ENCODE data around the gene GATA3. TPM values are rescaled to one million over a fixed set of nuclear protein-coding genes. Genes with fewer than 3 reads are reported as not detected.
A peak's percentile ranks its signal among the peaks of the same experiment; 100 is the strongest.

Gene GATA3
- total and polyA plus RNA-seq, 4 donors, result 0.10 to 3.4 (median 1.1) TPM

DNA sequence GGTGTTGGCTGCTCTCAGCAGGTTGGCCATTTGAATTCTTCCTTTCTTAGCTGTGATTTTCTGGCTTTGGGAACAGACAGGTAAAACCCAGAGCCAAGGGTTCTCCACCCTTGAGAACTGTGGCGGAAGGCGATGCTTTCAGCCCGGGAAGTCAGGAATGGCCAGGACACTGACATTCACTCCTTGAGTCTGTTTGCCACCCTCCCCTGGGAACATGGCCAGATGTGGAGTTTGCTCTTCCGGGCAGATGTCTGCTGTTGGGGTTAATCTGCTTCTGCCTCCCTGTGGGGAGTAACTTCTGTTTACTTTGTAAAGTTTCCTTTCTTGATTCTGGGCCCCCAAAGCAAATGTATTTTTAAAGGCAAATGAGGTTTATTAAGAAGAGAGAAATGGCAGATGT, 17.7 kb downstream of the GATA3 start:
- Histone ChIP-seq H3K4me3 (ENCODE audit: low read depth, low read length) (no peak overlapping the region), H3K27me3 (ENCODE audit: control insufficient read depth, insufficient read depth, low read length) (peaks cover 4% of the 10 kb centered on the region), H3K27ac (ENCODE audit: low read depth, low read length) (no peak overlapping the region), H3K36me3 (ENCODE audit: control insufficient read depth, insufficient read depth, low read length) (no peaks in the 10 kb centered on the region), H3K9me3 (ENCODE audit: control insufficient read depth, insufficient read depth, low read length) (no peaks in the 10 kb centered on the region), H3K4me1 (ENCODE audit: control insufficient read depth, insufficient read depth, low read length) (no peaks in the 10 kb centered on the region)
- WGBS (ENCODE audit: insufficient coverage), result 75% methylated on average over 1 of the region's 4 CpGs
- DNase-seq (ENCODE audit: low read depth in 4 of 6, low spot score in 6 of 6), result no peak

DNA sequence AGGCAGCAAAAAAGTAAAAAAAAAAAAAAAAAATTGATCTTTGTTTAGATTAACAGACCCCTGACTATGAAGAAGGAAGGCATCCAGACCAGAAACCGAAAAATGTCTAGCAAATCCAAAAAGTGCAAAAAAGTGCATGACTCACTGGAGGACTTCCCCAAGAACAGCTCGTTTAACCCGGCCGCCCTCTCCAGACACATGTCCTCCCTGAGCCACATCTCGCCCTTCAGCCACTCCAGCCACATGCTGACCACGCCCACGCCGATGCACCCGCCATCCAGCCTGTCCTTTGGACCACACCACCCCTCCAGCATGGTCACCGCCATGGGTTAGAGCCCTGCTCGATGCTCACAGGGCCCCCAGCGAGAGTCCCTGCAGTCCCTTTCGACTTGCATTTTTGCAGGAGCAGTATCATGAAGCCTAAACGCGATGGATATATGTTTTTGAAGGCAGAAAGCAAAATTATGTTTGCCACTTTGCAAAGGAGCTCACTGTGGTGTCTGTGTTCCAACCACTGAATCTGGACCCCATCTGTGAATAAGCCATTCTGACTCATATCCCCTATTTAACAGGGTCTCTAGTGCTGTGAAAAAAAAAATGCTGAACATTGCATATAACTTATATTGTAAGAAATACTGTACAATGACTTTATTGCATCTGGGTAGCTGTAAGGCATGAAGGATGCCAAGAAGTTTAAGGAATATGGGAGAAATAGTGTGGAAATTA, 19.4 kb downstream of the GATA3 start:
- 91% methylated on average over 15 of the region's 15 CpGs for WGBS (ENCODE audit: insufficient coverage)
- no peak for DNase-seq (ENCODE audit: low read depth in 4 of 6, low spot score in 6 of 6)
- H3K4me3 ChIP-seq (ENCODE audit: low read depth, low read length), result no peak overlapping the region
- no peaks in the 10 kb centered on the region for H3K4me1 ChIP-seq (ENCODE audit: control insufficient read depth, insufficient read depth, low read length)
- H3K27ac ChIP-seq (ENCODE audit: low read depth, low read length), result no peak overlapping the region
- no peaks in the 10 kb centered on the region for H3K9me3 ChIP-seq (ENCODE audit: control insufficient read depth, insufficient read depth, low read length)
- no peaks in the 10 kb centered on the region for H3K36me3 ChIP-seq (ENCODE audit: control insufficient read depth, insufficient read depth, low read length)
- peaks cover 4% of the 10 kb centered on the region for H3K27me3 ChIP-seq (ENCODE audit: control insufficient read depth, insufficient read depth, low read length)

DNA sequence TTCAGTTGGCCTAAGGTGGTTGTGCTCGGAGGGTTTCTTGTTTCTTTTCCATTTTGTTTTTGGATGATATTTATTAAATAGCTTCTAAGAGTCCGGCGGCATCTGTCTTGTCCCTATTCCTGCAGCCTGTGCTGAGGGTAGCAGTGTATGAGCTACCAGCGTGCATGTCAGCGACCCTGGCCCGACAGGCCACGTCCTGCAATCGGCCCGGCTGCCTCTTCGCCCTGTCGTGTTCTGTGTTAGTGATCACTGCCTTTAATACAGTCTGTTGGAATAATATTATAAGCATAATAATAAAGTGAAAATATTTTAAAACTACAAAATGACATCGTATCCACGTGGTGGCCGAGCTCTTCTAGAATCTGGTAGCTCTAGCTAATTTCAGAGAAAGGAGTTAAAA, 20.4 kb downstream of the GATA3 start:
- DNase-seq (ENCODE audit: low read depth in 4 of 6, low spot score in 6 of 6), result no peak
- Histone ChIP-seq H3K9me3 (ENCODE audit: control insufficient read depth, insufficient read depth, low read length) (no peaks in the 10 kb centered on the region), H3K36me3 (ENCODE audit: control insufficient read depth, insufficient read depth, low read length) (no peaks in the 10 kb centered on the region), H3K4me3 (ENCODE audit: low read depth, low read length) (no peak overlapping the region), H3K4me1 (ENCODE audit: control insufficient read depth, insufficient read depth, low read length) (peaks cover 6% of the 10 kb centered on the region), H3K27me3 (ENCODE audit: control insufficient read depth, insufficient read depth, low read length) (peaks cover 2% of the 10 kb centered on the region), H3K27ac (ENCODE audit: low read depth, low read length) (no peak overlapping the region)
- no CpG with 5 or more reads among the region's 14 CpGs for WGBS (ENCODE audit: insufficient coverage)

DNA sequence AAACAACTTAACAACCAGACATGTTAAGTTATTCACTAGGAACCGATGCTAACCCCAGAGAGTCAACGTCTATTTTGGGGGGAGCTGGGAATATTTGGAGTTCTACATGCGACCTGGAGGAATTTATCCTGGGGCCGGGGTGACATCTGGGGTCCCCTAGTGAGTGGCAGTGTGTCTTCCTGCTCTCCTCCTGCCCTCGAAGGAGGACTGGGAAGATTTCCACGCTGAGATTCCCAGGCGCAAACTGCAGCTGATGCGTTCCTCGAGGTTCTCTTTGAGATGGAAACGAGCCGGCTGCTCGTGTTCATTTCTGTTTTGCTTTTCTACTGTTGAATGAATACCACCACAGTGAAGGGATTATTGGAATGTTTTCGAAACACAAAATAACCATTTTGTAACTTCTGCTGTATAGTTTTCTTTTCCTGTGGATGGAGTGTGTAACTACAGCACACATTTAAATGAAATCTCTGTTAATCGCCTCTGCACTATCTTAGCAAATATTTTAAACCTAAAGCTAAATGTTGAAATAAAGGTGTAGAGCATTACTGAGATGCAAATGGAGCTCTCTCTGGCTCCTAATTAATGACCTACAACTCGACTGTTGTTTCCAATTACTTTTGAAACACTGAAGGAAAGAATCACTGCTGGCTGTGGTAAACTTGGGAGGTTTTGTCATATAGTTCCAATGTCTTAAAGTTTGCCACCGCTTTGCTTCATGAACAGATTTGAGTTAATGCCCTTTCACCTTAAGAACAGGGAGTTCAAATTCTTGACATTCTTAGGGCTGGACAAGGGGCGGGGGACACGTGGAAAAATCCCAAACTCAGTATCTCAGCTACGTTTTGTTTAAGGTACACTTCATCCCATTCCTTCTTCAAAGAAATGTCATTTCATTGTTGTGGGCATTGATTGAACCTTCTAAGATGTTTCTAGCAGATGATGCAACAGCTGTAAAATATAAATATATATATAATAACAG, 21.1 kb downstream of the GATA3 start:
- Histone ChIP-seq H3K4me1 (ENCODE audit: control insufficient read depth, insufficient read depth, low read length) (peaks cover 6% of the 10 kb centered on the region), H3K36me3 (ENCODE audit: control insufficient read depth, insufficient read depth, low read length) (no peaks in the 10 kb centered on the region), H3K27ac (ENCODE audit: low read depth, low read length) (no peak overlapping the region), H3K27me3 (ENCODE audit: control insufficient read depth, insufficient read depth, low read length) (peaks cover 2% of the 10 kb centered on the region), H3K4me3 (ENCODE audit: low read depth, low read length) (no peak overlapping the region), H3K9me3 (ENCODE audit: control insufficient read depth, insufficient read depth, low read length) (no peaks in the 10 kb centered on the region)
- peak in 1 of 6 donors; percentile 32 for DNase-seq (ENCODE audit: low read depth in 4 of 6, low spot score in 6 of 6)
- 24% methylated on average over 9 of the region's 19 CpGs for WGBS (ENCODE audit: insufficient coverage)

DNA sequence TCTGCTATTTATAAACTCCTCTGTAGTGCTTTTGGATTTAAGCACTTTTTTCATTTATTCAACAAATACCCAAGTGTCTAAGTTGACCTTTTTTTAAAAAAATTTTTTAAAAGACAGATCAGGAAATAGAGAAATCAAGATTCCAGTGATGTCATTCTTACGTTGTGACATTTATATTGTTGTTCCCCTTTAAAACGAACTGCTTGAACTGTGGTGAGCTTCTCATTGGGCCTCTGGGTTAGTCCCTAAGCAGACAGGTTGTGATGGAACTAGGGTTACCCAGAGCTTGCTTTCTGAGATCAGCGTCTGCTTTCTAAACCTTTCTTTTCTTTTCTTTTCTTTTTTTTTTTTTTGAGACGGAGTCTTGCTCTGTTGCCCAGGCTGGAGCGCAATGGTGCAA, 22.4 kb downstream of the GATA3 start:
- H3K4me1 ChIP-seq (ENCODE audit: control insufficient read depth, insufficient read depth, low read length), result peaks cover 6% of the 10 kb centered on the region
- WGBS (ENCODE audit: insufficient coverage), result 86% methylated on average over 2 of the region's 5 CpGs
- no peak for DNase-seq (ENCODE audit: low read depth in 4 of 6, low spot score in 6 of 6)

DNA sequence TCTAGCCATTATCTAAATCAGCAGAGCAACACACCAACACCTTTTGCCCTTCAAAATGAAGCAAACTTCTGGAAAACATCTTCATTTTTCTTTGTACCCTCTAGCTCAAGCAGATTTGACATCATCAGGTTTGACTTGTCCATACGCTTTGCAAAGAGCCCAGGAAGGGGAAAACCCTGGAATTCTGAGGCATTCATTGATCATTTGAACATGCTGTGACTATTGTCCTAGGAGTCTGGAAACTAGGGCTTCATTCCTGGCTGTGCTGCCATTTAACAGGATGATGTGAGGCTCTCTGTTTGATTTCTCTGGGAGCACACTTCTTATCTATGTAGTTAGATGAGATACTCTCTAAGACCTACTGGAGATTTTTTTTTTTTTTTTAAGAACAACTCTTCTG, 23.5 kb downstream of the GATA3 start:
- no peaks in the 10 kb centered on the region for H3K36me3 ChIP-seq (ENCODE audit: control insufficient read depth, insufficient read depth, low read length)
- no peak overlapping the region for H3K4me3 ChIP-seq (ENCODE audit: low read depth, low read length)
- no peak overlapping the region for H3K27ac ChIP-seq (ENCODE audit: low read depth, low read length)
- WGBS (ENCODE audit: insufficient coverage), result no CpG with 5 or more reads among the region's 1 CpG
- DNase-seq (ENCODE audit: low read depth in 4 of 6, low spot score in 6 of 6), result no peak
- H3K27me3 ChIP-seq (ENCODE audit: control insufficient read depth, insufficient read depth, low read length), result peaks cover 4% of the 10 kb centered on the region
- no peaks in the 10 kb centered on the region for H3K9me3 ChIP-seq (ENCODE audit: control insufficient read depth, insufficient read depth, low read length)
- peaks cover 6% of the 10 kb centered on the region for H3K4me1 ChIP-seq (ENCODE audit: control insufficient read depth, insufficient read depth, low read length)

More for the DNA sequence above, 22.4 kb downstream of the GATA3 start:
- H3K9me3 ChIP-seq (ENCODE audit: control insufficient read depth, insufficient read depth, low read length), result no peaks in the 10 kb centered on the region
- H3K36me3 ChIP-seq (ENCODE audit: control insufficient read depth, insufficient read depth, low read length), result no peaks in the 10 kb centered on the region
- H3K27me3 ChIP-seq (ENCODE audit: control insufficient read depth, insufficient read depth, low read length), result peaks cover 2% of the 10 kb centered on the region
- H3K4me3 ChIP-seq (ENCODE audit: low read depth, low read length), result no peak overlapping the region
- H3K27ac ChIP-seq (ENCODE audit: low read depth, low read length), result no peak overlapping the region

DNA sequence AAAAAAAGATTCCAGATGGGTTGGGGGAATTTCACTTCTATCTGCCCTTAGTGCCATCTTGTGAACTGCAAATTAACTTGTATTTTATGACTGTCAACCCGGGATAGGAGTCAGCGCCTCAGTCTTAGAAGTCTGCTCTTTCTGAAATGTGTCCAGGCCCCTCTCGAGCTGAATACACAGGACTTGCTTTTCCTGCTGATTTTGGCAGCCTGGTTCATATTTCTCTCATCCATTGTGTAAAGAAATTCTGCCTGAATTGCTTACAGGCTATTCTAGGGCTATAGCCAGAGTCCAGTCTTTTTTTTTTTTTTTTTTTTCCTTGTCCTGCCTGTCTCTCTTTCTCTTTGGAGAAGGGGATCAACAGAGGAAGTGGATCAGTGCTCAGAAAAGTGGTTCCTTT, 24.6 kb downstream of the GATA3 start:
- Histone ChIP-seq H3K27me3 (ENCODE audit: control insufficient read depth, insufficient read depth, low read length) (peaks cover 4% of the 10 kb centered on the region), H3K4me1 (ENCODE audit: control insufficient read depth, insufficient read depth, low read length) (peaks cover 6% of the 10 kb centered on the region), H3K9me3 (ENCODE audit: control insufficient read depth, insufficient read depth, low read length) (no peaks in the 10 kb centered on the region), H3K4me3 (ENCODE audit: low read depth, low read length) (no peak overlapping the region), H3K36me3 (ENCODE audit: control insufficient read depth, insufficient read depth, low read length) (no peaks in the 10 kb centered on the region), H3K27ac (ENCODE audit: low read depth, low read length) (no peak overlapping the region)
- peak in 1 of 6 donors; percentile 59 for DNase-seq (ENCODE audit: low read depth in 4 of 6, low spot score in 6 of 6)
- WGBS (ENCODE audit: insufficient coverage), result 47% methylated on average over 3 of the region's 3 CpGs

DNA sequence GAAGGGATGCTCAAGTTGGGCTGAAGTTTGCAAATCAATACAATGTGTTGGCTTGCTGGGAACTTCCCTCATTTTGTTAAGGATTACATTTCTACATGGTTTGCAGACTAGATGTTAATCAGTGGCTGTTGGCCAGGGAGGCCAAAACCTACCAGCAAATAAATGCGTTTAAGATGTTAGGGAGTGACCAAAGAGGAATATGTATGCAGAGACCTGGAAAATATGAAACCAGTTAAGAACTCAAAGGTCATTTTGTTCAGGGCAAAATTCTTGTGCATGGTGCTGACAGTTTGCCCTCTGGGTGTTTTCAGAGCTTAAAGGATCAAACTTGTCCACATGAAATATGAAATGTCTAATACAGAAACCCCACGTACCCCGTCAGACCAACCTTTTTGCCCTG, 30.3 kb downstream of the GATA3 start:
- Histone ChIP-seq H3K4me3 (ENCODE audit: low read depth, low read length) (no peak overlapping the region), H3K27ac (ENCODE audit: low read depth, low read length) (no peak overlapping the region), H3K36me3 (ENCODE audit: control insufficient read depth, insufficient read depth, low read length) (no peaks in the 10 kb centered on the region), H3K4me1 (ENCODE audit: control insufficient read depth, insufficient read depth, low read length) (peaks cover under 1% of the 10 kb centered on the region), H3K9me3 (ENCODE audit: control insufficient read depth, insufficient read depth, low read length) (no peaks in the 10 kb centered on the region), H3K27me3 (ENCODE audit: control insufficient read depth, insufficient read depth, low read length) (peaks cover 2% of the 10 kb centered on the region)
- 83% methylated on average over 1 of the region's 3 CpGs for WGBS (ENCODE audit: insufficient coverage)
- DNase-seq (ENCODE audit: low read depth in 4 of 6, low spot score in 6 of 6), result no peak

DNA sequence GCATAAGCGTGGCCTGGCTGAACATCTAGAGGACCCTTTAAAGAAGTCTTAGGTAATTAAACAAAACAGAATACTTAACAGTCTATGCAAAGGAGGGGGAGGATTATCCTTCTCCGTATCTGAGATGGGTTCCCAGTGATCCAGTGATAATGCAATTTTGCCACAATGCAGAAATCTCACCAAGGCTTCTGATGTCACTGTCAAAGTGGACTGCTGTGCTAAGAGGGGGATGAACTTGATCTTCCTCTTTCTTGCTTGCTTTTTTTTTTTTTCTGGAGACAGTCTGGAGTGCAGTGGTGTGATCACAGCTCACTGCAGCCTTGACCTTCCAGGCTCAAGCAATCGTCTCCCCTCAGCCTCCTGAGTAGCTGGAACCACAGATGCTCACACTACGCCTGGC, 30.8 kb downstream of the GATA3 start:
- peaks cover 2% of the 10 kb centered on the region for H3K27me3 ChIP-seq (ENCODE audit: control insufficient read depth, insufficient read depth, low read length)
- H3K4me1 ChIP-seq (ENCODE audit: control insufficient read depth, insufficient read depth, low read length), result no peaks in the 10 kb centered on the region
- no peak overlapping the region for H3K4me3 ChIP-seq (ENCODE audit: low read depth, low read length)
- 78% methylated on average over 3 of the region's 4 CpGs for WGBS (ENCODE audit: insufficient coverage)
- no peaks in the 10 kb centered on the region for H3K36me3 ChIP-seq (ENCODE audit: control insufficient read depth, insufficient read depth, low read length)
- DNase-seq (ENCODE audit: low read depth in 4 of 6, low spot score in 6 of 6), result no peak
- H3K27ac ChIP-seq (ENCODE audit: low read depth, low read length), result no peak overlapping the region
- H3K9me3 ChIP-seq (ENCODE audit: control insufficient read depth, insufficient read depth, low read length), result no peaks in the 10 kb centered on the region

All from spinal cord (tissue), 10 donors.